HG03135 (cell line): Measurements from ENCODE around the gene FGGY.
"Not testable (repeated sequence)": the region's sequence is repeated elsewhere in the genome, so short reads cannot be mapped to it uniquely, and the experiment has no call there.

Experiments used
- ATAC-seq: cut with Tn5 transposase; IDR thresholded peaks from one replicate; pipeline ENCODE4 v1.9.1; 2021; ENCODE audit warnings: mild to moderate bottlenecking, moderate library complexity; ENCODE audit not compliant: unreplicated experiment

FGGY gene

GRCh38 chr1:59349101-59349500, 52.2 kb downstream of the FGGY start:
- no peak for ATAC-seq

- no peak for ATAC-seq
Observed at GRCh38 chr1:59350521-59350920, 53.6 kb downstream of the FGGY start.

DNA sequence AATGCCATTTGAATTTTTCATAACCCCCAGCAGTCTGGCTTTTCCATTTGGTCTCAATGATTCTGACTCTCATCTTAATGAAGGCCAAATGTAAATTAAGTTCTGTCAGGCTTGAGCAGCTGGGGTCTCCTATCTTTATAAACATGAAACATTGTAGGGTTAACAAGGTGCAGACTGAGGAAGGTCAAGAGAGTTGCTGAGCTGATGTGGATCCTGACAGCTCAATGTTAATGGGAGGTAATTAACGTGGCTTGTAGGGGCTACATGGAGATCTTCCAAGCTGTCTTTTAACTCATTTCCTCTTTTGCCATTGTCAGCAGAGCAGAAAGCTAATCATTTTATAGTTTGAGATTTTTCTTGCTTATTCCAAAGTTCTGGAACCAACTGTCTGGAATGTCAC, 55.2 kb downstream of the FGGY start:
- ATAC-seq = no peak

GRCh38 chr1:59353453-59353852, 56.6 kb downstream of the FGGY start:
- no peak for ATAC-seq

GRCh38 chr1:59354239-59354638, 57.3 kb downstream of the FGGY start:
- not testable (repeated sequence) for ATAC-seq

GRCh38 chr1:59354709-59355337, 57.9 kb downstream of the FGGY start:
- peak; percentile 54 for ATAC-seq

GRCh38 chr1:59355361-59355760, 58.5 kb downstream of the FGGY start:
- peak; percentile 69 for ATAC-seq

- no peak for ATAC-seq
Observed at GRCh38 chr1:59356627-59357026, 59.7 kb downstream of the FGGY start.

DNA sequence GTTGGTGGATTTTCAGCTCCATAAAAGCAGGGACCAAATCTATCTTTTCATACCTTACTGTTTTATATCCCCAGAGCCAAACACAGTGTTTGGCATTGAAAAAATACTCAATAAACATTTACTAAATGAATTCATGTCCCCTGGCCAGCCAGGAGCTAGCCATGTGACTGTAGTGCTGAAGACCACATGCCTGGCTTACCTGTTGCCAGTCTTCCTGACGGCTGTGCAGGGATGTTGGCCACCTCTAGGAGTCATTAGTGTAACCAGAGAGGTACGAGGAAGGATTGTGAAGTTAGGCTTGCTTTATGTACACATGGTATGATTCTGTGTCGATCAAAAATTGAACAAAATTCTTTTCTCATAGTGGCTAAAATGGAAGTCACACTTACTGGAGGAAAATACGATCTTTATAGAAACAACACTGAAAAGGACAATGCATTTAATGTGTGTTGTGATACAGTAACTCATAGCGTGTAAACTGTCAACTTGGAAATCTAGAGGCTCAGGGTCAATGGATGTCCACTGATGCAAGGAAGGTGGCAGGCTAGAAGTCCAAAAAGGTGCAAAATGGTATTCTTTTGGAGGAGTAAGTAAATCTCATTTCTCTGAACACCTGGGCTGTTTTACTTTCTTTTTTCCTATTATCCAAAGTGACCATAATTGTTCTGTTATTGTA, 60.9 kb downstream of the FGGY start:
- ATAC-seq = no peak

GRCh38 chr1:59359325-59359724, 62.4 kb downstream of the FGGY start:
- no peak for ATAC-seq

GRCh38 chr1:59360170-59360569, 63.3 kb downstream of the FGGY start:
- no peak for ATAC-seq

- ATAC-seq = no peak
Observed at GRCh38 chr1:59360729-59361128, 63.8 kb downstream of the FGGY start.

- no peak for ATAC-seq
Observed at GRCh38 chr1:59361766-59362165, 64.9 kb downstream of the FGGY start.

DNA sequence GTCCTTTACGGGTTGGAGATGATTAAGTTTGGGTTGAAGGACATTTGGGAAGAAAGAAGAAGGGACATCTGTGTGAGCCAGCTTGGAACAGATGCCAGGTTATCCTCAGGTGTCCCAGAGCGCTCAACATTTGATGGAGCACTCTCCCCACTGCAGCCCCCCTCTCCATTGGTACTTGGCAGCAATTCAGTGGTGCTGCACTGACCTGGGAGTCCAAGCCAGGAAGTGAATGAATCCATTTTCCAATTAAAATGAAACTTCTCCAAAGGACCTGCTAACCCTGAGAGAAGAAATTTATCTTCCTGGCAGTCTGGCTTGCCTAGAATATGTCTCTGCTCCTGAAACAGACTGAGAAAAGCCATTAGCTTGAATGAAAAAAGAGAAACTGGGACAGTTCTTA, 67.1 kb downstream of the FGGY start:
- ATAC-seq = no peak

- ATAC-seq = no peak
Observed at GRCh38 chr1:59366346-59366745, 69.5 kb downstream of the FGGY start.

DNA sequence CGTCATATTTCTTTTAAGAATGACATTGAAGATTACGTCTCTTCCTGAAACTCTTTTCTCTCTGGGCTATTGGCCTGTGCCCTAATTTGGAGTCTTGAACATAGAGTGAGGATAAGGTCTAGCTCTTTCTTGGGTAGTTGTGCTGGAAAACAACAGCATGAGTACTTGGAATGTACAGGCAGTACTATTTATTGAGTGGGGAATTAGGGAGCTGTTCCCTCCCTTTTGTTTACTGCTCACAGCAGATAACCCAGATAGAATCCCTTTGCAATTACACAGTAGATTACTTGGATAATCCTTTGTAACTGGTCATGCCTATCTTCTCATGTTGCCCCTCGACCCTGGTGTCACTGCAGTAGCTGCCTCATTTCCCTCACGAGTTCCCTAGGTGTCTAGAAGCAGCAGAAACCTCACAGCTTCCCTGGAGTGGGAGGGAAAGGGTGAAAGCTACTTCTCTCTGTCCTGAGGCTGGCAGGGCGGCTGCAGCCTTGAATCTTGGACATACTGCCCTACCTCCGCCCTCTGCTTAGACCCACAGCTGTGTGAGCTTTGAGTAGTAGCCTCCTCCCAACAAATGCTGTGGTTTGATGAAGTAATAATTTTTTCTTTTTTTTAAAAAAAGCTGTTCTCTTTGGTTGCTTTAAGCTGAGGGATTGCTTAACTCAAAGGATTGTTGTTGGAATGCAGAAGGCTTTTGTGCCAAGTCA, 70.6 kb downstream of the FGGY start:
- no peak for ATAC-seq

GRCh38 chr1:59368008-59368670, 71.2 kb downstream of the FGGY start:
- ATAC-seq = no peak

DNA sequence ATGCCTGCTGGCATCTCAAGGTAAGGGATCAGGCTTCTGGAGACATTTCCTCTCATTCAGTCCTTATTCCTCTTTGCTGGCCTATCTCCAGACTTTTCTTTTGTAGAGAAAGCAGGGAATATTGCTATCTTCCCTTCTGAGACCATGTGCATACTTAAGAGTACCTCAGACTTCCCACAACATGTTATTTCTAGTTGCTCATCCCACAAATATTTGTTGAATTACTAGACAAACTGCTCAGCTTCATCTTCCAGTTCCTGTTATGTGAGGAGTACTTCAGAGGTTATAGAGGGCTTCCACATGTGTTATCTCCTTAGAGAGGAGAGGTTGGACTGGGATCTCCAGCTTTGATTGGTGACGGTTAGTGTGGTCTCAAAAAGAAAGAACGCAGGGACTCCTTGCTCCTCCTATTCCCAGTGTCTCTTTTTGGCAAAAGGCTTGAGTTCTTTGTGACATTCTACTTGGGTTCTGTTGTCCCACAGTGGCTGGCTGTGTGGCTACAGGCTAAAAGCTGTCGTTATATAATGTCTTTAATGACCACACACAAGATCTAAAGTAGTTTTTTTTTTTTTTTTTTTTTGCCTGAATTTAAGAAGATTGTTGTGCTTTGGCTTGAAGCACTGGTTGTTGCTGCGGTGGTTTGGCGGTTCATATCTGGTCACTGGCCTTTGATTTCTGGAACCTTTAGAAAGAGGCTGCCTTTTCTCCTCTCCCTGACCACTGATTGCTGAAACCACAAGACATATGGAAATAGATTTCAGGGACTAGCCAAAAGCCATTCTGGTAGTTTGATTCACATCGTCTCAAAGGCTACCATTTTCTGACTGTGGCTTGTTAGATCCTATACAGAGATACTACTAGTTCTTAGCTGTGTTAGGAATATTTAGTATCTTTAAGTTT, 78.7 kb downstream of the FGGY start:
- ATAC-seq = no peak

DNA sequence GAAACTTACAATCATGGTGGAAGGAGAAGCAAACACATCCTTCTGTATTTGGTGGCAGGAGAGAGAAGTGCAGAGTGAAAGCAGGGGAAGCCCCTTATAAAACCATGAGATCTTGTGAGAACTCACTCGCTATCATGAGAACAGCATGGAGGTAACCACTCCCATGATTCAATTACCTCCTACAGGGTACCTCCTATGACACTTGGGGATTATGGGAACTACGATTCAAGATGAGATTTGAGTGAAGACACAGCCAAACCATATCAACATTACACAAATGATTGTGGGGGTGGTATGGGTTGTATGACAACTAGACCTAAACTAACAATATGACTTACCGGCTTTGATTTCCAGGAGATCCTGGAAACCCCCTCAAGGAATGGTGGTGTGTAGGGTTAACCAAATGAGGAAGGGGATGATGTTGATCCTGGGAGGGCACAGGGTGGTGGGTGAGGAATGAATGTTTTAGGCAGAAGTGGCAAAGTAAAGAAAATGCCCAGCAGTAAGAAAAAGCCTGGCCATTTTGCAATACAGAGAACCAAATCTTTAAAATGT, 80.5 kb downstream of the FGGY start:
- ATAC-seq = no peak

GRCh38 chr1:59378621-59379370, 81.9 kb downstream of the FGGY start:
- no peak for ATAC-seq
